Sciatic nerve (tissue), 2 donors: ENCODE data around the gene PTGER1. TPM values are rescaled to one million over a fixed set of nuclear protein-coding genes. Genes with fewer than 3 reads are reported as not detected.
A peak's percentile ranks its signal among the peaks of the same experiment; 100 is the strongest.
"Not testable (repeated sequence)": the region's sequence is repeated elsewhere in the genome, so short reads cannot be mapped to it uniquely, and the experiment has no call there.

Experiments
- ATAC-seq: fragments of 200-7000 bp; cut with Tn5 transposase; one replicate; pipeline ENCODE4 v1.9.1; 2020; ENCODE audit warnings: mild to moderate bottlenecking, moderate library complexity
- DNase-seq: peaks from one replicate; pipeline ENCODE4 v3.0.0-alpha.2; 2020; ENCODE audit warnings: low spot score
- intact Hi-C: fragments of 100-400 bp; cut with DNase I; formaldehyde crosslinking; loops from one replicate; pipeline ENCODE4 v1.14.2; 2022
- total RNA-seq: library from RNA; stranded (reverse); fragmentation: NEBNext Ultra II Directional; extraction: Animal tissue kit (Norgen Biotek cat#: 25700); gene quantifications from one replicate; pipeline ENCODE4 v1.2.1, GENCODE V29; 2021
- donor health status: DM: no; HTN: no; CAD: no.
- donor health status: DM: no; HTN: no; CAD: no.

PTGER1 gene
- total RNA-seq, 1 donor from 2014 or later: 2.4 TPM

GRCh38 chr19:14504575-14504974, 29.4 kb upstream of the PTGER1 start:
- ATAC-seq, DNase-seq, intact Hi-C loops: not testable (repeated sequence)

DNA sequence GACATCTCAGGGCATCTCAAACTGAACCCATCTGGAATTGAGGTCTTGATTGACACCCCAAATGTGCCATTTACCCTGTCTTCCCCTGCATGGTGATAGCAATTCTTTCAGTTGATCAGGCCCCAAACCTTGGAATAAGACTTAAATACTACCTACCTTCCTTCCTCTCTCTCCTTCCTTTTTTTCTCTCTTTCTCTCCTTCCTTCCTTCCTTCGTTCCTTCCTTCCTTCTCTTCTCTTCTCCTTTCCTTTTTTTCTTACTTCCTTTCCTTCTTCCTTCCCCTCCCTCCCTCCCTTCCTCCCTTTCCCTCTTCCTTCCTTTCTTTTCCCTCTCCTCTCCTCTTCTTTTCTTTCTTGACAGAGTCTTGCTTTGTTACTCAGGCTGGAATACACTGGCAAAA, 28.1 kb upstream of the PTGER1 start:
- no peak for ATAC-seq
- no peak for DNase-seq
- intact Hi-C loops: no loop called here

DNA sequence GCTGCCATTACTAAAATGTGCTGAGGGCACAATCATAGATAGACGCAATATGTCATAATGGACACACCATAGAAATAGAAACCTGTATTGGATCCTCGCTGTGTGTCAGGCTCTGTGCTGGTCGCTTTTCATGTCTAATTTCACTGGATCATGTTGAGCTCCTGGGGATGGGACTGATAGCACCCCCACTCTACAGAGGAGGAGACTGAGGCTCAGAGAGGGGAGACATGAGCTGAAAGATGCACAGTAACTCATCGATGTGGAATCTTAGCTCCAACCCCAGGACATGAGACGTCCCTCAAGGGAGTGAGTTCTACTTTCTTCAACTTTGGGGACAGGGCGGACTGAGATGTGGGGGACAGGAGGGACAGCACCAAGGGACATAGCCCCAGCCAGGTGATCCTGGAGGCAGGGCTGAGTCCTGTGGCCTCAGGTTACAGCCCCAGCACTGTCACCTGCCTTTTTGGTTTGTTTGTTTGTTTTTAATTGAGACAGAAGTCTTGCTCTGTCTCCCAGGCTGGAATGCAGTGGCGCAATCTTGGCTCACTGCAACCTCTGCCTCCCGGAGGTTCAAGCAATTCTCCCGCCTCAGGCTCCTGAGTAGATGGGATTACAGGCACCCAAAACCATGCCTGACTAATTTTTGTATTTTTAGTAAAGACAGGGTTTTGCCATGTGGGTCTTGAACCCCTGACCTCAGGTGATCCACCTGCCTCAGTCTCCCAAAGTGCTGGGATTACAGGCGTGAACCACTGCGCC, 27.4 kb upstream of the PTGER1 start:
- intact Hi-C loops: no loop called here
- no peak for ATAC-seq
- no peak for DNase-seq

DNA sequence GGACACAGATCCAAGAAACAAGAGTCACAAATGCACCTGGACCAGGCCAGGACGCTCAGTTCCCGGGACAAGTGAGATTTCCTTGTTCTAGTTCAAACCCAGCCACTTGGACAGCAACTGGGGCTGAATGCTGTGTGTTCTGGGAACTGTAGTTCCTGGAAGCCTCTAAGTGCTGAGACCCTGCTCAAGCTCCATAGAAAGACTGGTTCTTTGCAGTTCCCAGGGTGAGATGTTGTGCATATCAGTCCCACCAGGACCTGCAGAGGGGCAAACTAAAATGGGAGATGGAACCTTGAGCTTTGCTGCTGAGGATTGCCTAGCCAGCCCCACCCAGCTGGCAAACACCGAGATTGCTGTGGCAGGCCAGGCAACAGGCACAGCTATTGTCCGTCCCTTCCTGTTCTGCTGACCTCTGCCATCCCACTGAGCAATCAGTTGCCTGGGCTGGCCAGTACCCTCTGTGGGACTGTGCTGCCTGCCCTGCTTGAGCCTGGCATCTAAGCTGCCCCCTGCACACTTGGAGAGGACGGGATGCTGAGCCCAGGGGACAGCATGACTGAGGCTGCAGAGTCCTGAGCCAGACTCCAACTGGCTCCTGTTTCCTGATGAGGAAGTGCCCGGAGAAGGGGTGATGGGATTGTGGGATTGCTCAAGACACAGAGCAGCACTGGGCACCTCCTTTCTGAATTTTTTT, 22.2 kb upstream of the PTGER1 start:
- intact Hi-C loops: no loop called here
- peak; percentile 14 for ATAC-seq
- DNase-seq: no peak

DNA sequence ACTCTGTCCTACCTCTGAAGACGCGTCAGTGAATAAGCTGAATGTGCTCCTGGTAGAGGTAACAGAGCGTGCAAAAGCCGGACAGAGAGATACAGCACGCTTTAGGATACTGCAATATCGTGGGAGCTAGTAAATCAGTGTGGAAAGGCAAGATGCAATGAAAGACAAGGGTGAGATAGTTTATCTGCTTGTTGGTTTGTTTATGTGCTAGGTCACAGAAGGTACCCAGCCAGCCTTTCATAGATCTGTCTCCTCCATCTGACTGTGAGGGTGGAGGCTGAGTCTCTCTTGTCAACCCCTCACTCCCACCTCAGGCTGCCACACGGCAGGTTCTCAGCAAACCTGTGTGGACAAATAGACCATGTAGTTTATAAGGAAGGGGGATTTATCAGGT, 21.7 kb upstream of the PTGER1 start:
- peak; percentile 0 for ATAC-seq
- DNase-seq: no peak
- intact Hi-C loops: no loop called here

- ATAC-seq (peak; percentile 98), DNase-seq (peak; percentile 97)
- intact Hi-C loops: no loop called here
These were observed 21.1 kb upstream of the PTGER1 start, which contains the start of gene GIPC1 for GRCh38 chr19:14496029-14496833. TSS of gene GIPC1 (minus strand) at chr19:14496127. CDS start at chr19:14482976, 13,151 bp downstream.

DNA sequence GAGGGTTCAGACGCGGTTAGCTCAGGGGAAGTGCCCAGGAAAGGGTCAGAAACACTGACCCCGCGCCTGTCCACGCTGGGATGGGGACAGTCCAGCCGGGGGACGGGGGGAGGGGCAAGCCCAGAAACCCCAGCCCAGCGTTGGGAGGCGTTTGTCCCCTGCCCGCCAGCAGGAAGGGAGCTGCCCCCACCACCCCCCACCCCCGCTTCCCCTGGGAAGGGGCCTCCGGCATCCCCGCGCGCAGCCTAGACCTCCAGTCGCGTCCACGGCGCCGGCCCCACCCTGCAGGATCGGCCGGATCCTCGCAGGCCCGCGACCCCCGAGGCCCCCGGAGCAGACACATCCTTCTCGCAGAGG, 20.5 kb upstream of the PTGER1 start:
- no peak for ATAC-seq
- intact Hi-C loops: no loop called here
- DNase-seq: no peak

DNA sequence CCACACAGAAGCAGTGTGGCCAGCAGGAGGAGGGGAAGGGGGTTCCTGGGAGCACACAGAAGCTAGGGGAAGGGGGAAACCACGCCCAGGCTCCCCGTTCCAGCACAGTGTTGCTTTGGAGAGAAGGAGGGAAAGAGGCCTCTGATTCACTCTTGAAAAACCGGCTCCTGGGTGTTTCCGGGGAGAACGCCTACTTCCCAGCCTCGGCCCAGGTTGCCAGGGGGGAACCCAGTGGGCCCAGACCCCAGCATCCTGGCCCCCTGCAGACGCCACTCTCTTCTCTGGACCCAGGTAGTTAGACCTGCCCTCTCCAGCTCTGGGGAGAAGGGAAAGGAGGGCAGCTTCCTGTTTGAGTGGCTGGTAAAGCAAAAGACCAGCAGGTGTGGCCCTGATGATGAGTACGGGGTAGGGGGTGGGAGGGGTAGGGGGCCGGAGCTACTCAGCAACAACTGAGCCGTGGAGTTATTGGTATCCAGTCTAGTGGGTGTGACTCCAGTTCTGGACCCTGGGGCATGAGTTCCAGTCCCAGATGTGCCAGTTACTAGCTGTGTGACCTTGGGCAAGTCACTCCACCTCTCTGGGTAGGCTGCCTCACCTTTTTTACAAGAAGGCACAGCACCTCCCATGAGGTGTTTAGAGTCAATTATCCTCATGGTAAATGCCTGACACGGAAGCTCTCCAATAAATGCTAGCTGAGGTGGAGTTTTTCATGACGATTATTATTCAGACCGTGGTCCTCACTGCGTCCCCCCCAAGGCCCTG, 19.9 kb upstream of the PTGER1 start:
- ATAC-seq (no peak), DNase-seq (no peak)
- intact Hi-C loops: no loop called here

DNA sequence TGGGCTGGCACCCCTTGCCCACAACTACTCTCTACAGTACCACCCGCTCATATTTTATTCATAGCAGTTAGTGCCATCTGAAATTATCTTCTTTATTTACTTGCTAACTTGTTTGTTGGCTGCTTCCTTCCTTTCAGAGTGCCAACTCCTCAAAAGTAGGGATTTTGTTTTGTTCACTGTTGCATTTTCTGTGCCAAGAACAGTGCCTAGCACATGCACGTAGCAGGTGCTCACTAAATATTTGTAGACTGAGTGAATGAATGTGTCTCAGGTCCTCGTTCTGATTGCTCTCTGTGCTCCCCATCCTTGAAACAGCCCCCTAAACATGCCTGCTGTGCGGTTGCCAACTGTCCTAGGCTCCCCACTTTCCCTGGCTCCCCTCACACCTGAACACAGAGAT, 19.3 kb upstream of the PTGER1 start:
- no peak for DNase-seq
- intact Hi-C loops: no loop called here
- ATAC-seq: no peak

DNA sequence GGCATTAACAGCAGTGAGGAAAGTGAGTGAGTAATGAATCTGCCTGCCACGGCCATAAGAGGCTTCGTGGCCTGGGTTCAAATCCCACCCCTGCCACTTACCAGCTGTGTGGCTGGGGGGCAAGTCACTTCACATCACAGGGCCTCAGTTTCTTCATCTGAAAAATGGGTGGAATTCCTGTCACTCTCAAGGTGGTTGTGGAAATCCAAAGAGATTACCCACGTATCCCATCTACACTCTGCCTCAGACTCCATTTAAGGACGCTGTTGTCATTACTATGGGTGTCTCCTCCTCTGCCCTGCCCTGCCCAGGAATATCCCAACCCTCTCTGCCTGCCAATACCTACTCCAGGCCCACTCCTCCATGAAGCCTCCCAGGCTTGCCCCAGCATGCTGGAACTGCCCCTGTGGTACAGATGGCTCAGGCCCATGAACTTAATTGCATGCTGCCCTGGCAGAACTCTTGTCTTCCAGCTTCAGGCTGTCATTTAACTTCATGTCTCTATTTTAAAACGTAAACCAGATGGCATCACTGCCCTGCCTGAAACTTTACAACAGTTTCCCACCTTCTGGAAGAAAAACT, 17.7 kb upstream of the PTGER1 start:
- ATAC-seq (no peak), DNase-seq (no peak)
- intact Hi-C loops: no loop called here

DNA sequence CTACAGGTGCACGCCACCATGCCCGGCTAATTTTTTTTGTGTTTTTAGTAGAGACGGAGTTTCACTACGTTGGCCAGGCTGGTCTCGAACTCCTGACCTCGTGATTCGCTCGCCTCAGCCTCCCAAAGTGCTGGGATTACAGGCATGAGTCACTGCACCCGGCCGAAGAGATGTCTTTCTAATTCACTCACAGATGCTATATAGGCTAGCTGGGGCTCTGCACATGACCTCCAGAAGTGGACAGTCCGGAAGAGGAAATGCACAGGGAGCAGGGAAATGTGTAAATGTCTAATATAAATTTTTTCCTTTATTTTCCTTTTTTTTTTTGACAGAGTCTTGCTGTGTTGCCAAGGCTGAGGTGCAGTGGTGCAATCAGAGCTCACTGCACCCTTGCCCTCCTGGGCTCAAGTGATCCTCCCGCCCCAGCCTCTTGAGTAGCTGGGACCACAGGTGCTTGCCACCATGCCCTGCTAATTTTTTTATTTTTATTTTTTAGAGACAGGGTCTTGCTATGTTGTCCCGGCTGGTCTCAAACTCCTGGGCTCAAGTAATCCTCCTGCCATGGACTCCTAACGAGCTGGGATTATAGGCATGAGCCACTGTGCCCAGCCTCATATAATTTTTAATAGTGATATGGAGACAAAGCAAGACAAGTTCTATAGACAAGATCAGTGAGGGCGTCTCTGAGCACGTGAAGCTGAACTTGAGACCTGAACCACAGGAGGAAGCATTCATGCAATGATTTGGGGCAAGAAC, 12.4 kb upstream of the PTGER1 start:
- intact Hi-C loops: no loop called here

GRCh38 chr19:14482172-14482941, 7.2 kb upstream of the PTGER1 start:
- intact Hi-C loops: no loop called here
- no peak for DNase-seq
- ATAC-seq: no peak

More for the DNA sequence above, 12.4 kb upstream of the PTGER1 start:
- ATAC-seq: no peak
- no peak for DNase-seq

GRCh38 chr19:14480700-14481079, 5.5 kb upstream of the PTGER1 start:
- intact Hi-C loops: no loop called here
- no peak for ATAC-seq
- no peak for DNase-seq

GRCh38 chr19:14479975-14480699, 5.0 kb upstream of the PTGER1 start:
- DNase-seq (no peak), ATAC-seq (no peak)
- intact Hi-C loops: no loop called here

DNA sequence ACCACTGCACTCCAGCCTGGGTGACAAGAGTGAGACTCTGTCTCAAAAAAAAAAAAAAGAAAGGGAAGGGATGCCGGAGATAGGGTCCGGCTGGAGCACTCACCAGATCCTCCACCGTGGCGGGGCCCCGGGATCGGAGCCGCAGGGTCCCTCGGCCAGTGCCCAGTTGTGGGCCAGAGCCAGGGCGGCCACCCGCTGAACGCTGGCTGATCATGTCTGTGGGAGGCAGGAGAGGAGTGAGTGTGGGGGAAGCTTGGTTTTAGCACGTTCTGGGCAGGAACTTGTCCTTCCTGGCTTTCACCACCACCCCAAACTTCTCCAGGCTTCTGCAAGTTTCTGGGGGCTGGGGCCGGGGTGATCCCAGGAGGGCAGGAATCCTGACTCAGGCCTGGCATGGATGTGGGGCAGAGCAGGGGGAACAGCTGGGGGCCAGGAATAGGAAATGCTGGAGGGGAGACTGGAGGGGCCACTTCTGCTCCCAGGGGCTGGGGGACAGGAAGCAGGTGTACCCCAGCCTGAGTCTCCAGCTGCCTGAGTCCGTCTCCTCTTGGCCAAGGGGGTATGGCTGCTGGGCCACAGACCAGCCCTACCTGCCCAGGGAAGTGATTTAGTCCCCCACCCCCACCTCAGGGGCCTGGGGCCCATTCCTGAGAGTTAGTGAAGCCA, 4.3 kb upstream of the PTGER1 start:
- DNase-seq (no peak), ATAC-seq (no peak)
- intact Hi-C loops: no loop called here

GRCh38 chr19:14478113-14478545, 3.0 kb upstream of the PTGER1 start:
- intact Hi-C loops: no loop called here
- ATAC-seq: no peak
- no peak for DNase-seq
